Measurements from ENCODE around the gene GINS2.

DNA sequence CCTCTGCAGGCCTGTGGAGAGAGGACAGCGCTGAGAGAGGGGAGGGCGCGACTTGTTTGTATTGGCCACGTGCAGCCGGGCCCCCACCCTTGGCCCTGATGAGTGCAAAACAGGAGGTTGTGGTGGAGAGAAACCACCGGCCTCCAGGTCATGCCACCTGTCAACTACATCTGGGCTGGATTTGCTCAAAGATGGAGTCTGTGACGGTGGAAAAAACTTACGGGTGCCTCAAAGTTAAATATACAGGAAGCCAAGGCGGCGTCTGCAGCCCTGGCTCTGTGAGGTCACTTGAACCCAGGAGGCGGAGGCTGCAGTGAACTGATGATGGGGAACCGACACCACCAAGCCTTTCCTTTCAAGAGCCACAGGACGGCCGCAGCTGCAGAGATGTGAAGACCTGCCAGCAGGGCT is 46.5 kb upstream of the GINS2 start:
- TF ChIP-seq POLR2A (IDR thresholded peaks at IDR 0.05) = no peak
- TF ChIP-seq, protein P1, sequence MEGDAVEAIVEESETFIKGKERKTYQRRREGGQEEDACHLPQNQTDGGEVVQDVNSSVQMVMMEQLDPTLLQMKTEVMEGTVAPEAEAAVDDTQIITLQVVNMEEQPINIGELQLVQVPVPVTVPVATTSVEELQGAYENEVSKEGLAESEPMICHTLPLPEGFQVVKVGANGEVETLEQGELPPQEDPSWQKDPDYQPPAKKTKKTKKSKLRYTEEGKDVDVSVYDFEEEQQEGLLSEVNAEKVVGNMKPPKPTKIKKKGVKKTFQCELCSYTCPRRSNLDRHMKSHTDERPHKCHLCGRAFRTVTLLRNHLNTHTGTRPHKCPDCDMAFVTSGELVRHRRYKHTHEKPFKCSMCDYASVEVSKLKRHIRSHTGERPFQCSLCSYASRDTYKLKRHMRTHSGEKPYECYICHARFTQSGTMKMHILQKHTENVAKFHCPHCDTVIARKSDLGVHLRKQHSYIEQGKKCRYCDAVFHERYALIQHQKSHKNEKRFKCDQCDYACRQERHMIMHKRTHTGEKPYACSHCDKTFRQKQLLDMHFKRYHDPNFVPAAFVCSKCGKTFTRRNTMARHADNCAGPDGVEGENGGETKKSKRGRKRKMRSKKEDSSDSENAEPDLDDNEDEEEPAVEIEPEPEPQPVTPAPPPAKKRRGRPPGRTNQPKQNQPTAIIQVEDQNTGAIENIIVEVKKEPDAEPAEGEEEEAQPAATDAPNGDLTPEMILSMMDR (IDR thresholded peaks at IDR 0.05) = no peak

All from adrenal gland (tissue), 5 donors.